HL-60 (cell line): ENCODE data around the gene TBC1D5.

Experiments used
- DNase-seq, 2 experiments: peaks; one replicate each; pipeline ENCODE4 v3.0.0-alpha.2; 2010 to 2020; ENCODE audit warnings: low read depth in 1 of 2, low spot score in 1 of 2
- H3K27ac ChIP-seq: fragments of 250-450 bp; sonication (Bioruptor Pico); replicated peaks from 2 replicates; pipeline ENCODE4 v1.5.1; 2020; ENCODE audit warnings: mild to moderate bottlenecking, moderate library complexity
- H3K27me3 ChIP-seq: fragments of 250-450 bp; sonication (Bioruptor Pico); 2 replicates; pipeline ENCODE4 v1.5.1; 2021; ENCODE audit warnings: mild to moderate bottlenecking, moderate library complexity; ENCODE audit not compliant: insufficient read depth, poor library complexity, severe bottlenecking
- H3K4me3 ChIP-seq: replicated peaks from 2 replicates; pipeline ENCODE4 v1.5.1; 2011; ENCODE audit warnings: mild to moderate bottlenecking, control low read depth, low read length; ENCODE audit not compliant: insufficient read depth
- GABPA ChIP-seq: IDR thresholded peaks from 2 replicates; pipeline ENCODE4 v1.6.1; 2012; ENCODE audit warnings: low read depth
- POLR2AphosphoS5 ChIP-seq: IDR thresholded peaks from 2 replicates; pipeline ENCODE4 v1.6.1; 2012; ENCODE audit warnings: low read depth
- SPI1 ChIP-seq: IDR thresholded peaks from 2 replicates; pipeline ENCODE4 v1.6.1; 2012; ENCODE audit warnings: low read depth, mild to moderate bottlenecking, borderline replicate concordance
- TF ChIP-seq, protein P1 (sequence below): IDR thresholded peaks from one replicate; pipeline ENCODE4 v1.5.1; 2011; ENCODE audit warnings: low read length, control low read depth, inconsistent platforms; ENCODE audit not compliant: insufficient read depth
- TF ChIP-seq, protein P2 (sequence below): IDR thresholded peaks from 2 replicates; pipeline ENCODE4 v1.6.1; 2012; ENCODE audit warnings: low read depth; ENCODE audit not compliant: insufficient replicate concordance

Gene TBC1D5

DNA sequence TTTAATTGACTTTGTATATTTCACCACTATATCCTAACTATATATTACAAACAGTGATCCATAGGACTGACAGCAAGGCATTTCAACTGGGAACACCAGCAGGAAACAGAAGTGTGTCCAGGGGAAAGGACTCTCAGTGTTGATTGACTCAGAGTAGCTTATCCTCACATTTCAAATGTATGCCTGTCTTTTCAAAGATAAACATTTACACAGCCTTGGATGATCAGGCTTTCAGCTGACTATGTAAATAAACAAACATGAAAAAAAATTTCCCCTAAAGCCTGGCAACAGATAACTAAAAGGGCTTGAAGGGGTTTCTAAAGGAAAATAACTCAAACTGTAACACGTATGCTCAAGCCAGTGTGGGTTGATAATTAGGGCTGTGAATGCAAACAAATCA, 321.8 kb downstream of the TBC1D5 start:
- H3K4me3 ChIP-seq, result no peak overlapping the region
- H3K27ac ChIP-seq, result no peak overlapping the region
- H3K27me3 ChIP-seq, result no peaks in the 10 kb centered on the region
- TF ChIP-seq, protein P1, sequence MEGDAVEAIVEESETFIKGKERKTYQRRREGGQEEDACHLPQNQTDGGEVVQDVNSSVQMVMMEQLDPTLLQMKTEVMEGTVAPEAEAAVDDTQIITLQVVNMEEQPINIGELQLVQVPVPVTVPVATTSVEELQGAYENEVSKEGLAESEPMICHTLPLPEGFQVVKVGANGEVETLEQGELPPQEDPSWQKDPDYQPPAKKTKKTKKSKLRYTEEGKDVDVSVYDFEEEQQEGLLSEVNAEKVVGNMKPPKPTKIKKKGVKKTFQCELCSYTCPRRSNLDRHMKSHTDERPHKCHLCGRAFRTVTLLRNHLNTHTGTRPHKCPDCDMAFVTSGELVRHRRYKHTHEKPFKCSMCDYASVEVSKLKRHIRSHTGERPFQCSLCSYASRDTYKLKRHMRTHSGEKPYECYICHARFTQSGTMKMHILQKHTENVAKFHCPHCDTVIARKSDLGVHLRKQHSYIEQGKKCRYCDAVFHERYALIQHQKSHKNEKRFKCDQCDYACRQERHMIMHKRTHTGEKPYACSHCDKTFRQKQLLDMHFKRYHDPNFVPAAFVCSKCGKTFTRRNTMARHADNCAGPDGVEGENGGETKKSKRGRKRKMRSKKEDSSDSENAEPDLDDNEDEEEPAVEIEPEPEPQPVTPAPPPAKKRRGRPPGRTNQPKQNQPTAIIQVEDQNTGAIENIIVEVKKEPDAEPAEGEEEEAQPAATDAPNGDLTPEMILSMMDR, result no peak
- TF ChIP-seq SPI1 (no peak), POLR2AphosphoS5 (no peak), GABPA (no peak)
- TF ChIP-seq, protein P2, sequence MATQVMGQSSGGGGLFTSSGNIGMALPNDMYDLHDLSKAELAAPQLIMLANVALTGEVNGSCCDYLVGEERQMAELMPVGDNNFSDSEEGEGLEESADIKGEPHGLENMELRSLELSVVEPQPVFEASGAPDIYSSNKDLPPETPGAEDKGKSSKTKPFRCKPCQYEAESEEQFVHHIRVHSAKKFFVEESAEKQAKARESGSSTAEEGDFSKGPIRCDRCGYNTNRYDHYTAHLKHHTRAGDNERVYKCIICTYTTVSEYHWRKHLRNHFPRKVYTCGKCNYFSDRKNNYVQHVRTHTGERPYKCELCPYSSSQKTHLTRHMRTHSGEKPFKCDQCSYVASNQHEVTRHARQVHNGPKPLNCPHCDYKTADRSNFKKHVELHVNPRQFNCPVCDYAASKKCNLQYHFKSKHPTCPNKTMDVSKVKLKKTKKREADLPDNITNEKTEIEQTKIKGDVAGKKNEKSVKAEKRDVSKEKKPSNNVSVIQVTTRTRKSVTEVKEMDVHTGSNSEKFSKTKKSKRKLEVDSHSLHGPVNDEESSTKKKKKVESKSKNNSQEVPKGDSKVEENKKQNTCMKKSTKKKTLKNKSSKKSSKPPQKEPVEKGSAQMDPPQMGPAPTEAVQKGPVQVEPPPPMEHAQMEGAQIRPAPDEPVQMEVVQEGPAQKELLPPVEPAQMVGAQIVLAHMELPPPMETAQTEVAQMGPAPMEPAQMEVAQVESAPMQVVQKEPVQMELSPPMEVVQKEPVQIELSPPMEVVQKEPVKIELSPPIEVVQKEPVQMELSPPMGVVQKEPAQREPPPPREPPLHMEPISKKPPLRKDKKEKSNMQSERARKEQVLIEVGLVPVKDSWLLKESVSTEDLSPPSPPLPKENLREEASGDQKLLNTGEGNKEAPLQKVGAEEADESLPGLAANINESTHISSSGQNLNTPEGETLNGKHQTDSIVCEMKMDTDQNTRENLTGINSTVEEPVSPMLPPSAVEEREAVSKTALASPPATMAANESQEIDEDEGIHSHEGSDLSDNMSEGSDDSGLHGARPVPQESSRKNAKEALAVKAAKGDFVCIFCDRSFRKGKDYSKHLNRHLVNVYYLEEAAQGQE, result no peak
- no peak for DNase-seq

DNA sequence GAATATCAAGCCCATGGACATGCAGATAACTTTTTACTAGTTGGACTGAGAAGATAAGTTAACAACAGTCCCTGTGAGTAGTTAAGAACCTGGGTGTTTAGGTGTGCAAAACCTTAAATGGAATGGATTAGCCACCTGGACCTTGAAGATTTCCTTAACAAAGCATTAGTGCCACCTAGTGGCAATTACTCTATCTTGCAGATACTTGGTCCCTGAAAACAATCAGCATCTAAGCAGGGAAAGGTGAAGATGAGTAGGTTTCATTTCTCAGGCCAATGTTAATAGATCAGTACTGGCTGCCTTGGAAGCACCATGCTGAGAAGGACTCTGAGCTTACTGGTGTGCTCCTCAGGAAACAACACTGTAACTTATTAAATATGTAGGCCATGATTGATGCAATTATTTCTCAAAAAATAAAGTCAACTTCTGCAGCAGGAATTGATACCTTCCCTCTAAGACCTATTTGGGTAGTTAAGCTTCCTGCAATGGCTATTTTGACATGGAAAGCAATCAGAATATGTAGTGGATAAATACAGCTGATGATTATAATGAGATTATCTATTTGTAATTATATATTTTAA, 329.4 kb downstream of the TBC1D5 start:
- H3K27me3 ChIP-seq, result no peaks in the 10 kb centered on the region
- TF ChIP-seq, protein P2, result no peak
- TF ChIP-seq GABPA, result no peak
- TF ChIP-seq, protein P1, result peak; percentile 69
- H3K4me3 ChIP-seq, result no peak overlapping the region
- H3K27ac ChIP-seq, result no peak overlapping the region
- peak; percentile 7 to 45 for DNase-seq

DNA sequence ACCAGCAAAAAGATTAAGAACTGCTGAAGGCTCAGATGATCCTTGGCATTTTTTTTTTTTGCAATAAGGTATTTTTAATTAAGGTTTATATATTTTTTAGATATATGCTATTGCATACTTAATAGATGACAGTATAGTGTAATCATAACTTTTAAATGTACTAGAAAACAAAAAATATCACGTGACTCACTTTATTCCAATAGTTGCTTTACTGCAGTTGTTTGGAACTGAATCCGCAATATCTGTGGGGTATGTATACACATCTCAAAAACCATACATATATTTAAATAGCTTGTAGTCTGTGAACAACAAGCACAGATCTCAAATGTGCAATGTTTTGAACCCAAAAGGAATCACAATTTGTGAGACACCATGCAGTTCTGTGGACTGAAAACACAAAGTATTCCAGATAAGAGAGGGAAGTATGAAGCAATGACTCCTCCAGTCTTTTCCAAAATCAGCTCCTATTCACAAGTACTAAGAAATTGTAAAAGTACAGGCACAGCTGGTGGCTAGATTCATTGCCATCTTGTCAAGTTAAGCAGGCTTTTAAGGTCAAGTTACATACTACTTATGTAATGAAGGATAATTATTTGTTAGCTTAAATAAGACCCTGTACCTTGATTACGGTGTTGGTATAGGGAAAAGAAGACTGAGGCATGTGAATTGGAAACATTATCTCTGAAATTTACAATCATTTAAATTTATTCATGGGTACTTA, 331.1 kb downstream of the TBC1D5 start:
- Histone ChIP-seq H3K27me3 (no peaks in the 10 kb centered on the region), H3K27ac (no peak overlapping the region), H3K4me3 (no peak overlapping the region)
- no peak for DNase-seq
- TF ChIP-seq GABPA (no peak), POLR2AphosphoS5 (no peak), SPI1 (no peak)
- TF ChIP-seq, protein P2, result no peak
- TF ChIP-seq, protein P1, result no peak
